Amniotic epithelial cell (primary cell): ENCODE measurements around the gene XPO4.
"Not testable (repeated sequence)": the region's sequence is repeated elsewhere in the genome, so short reads cannot be mapped to it uniquely, and the experiment has no call there.

ENCODE experiments used
- DNase-seq: peaks from one replicate; pipeline ENCODE4 v3.0.0-alpha.2; 2010; ENCODE audit warnings: low read depth

The XPO4 gene

GRCh38 chr13:20891034-20891433 lies 11.5 kb downstream of the XPO4 start:
- no peak for DNase-seq

GRCh38 chr13:20890540-20890939 lies 12.0 kb downstream of the XPO4 start:
- DNase-seq, result not testable (repeated sequence)

GRCh38 chr13:20882206-20882605 lies 20.3 kb downstream of the XPO4 start:
- peak; percentile 54 for DNase-seq

GRCh38 chr13:20877902-20878301 lies 24.6 kb downstream of the XPO4 start:
- no peak for DNase-seq

GRCh38 chr13:20876802-20877201 lies 25.7 kb downstream of the XPO4 start:
- DNase-seq, result not testable (repeated sequence)

GRCh38 chr13:20874439-20874838 lies 28.1 kb downstream of the XPO4 start:
- DNase-seq, result not testable (repeated sequence)

GRCh38 chr13:20873348-20873747 lies 29.2 kb downstream of the XPO4 start:
- DNase-seq, result peak; percentile 39

- DNase-seq, result no peak
Measured at GRCh38 chr13:20870829-20871228, 31.7 kb downstream of the XPO4 start.

GRCh38 chr13:20869540-20869939 lies 33.0 kb downstream of the XPO4 start:
- DNase-seq, result peak; percentile 16

- no peak for DNase-seq
Measured at GRCh38 chr13:20867408-20867807, 35.1 kb downstream of the XPO4 start.

- DNase-seq, result peak; percentile 21
Measured at GRCh38 chr13:20861666-20862065, 40.9 kb downstream of the XPO4 start.

- no peak for DNase-seq
Measured at GRCh38 chr13:20860844-20861243, 41.7 kb downstream of the XPO4 start.

GRCh38 chr13:20856650-20857049 lies 45.9 kb downstream of the XPO4 start:
- DNase-seq, result no peak

- DNase-seq, result no peak
Measured at GRCh38 chr13:20851844-20852402, 50.6 kb downstream of the XPO4 start.

- DNase-seq, result peak; percentile 46
Measured at GRCh38 chr13:20848944-20849343, 53.6 kb downstream of the XPO4 start.

- no peak for DNase-seq
Measured at GRCh38 chr13:20848203-20848602, 54.3 kb downstream of the XPO4 start.

- DNase-seq, result peak; percentile 85
Measured at GRCh38 chr13:20847296-20847695, 55.2 kb downstream of the XPO4 start.

- no peak for DNase-seq
Measured at GRCh38 chr13:20843166-20843565, 59.4 kb downstream of the XPO4 start.

- DNase-seq, result no peak
Measured at GRCh38 chr13:20840568-20840967, 62.0 kb downstream of the XPO4 start.

- no peak for DNase-seq
Measured at GRCh38 chr13:20833900-20834679, 68.5 kb downstream of the XPO4 start.

- DNase-seq, result no peak
Measured at GRCh38 chr13:20832861-20833260, 69.7 kb downstream of the XPO4 start.

GRCh38 chr13:20831933-20832332 lies 70.6 kb downstream of the XPO4 start:
- DNase-seq, result no peak

GRCh38 chr13:20831254-20831653 lies 71.3 kb downstream of the XPO4 start:
- no peak for DNase-seq
